ENCODE measurements around the gene PTH1R. TPM values are rescaled to one million over a fixed set of nuclear protein-coding genes. Genes with fewer than 3 reads are reported as not detected.

The PTH1R gene
- total RNA-seq, 1 donor from 2014 or later = 15.4 TPM

- no peak for TF ChIP-seq CTCF (IDR thresholded peaks at IDR 0.05)
- Mint-ChIP-seq H3K27ac (ENCODE audit: unreplicated experiment) (no peak overlapping the region), H3K27me3 (ENCODE audit: unreplicated experiment) (no peaks in the 10 kb centered on the region), H3K36me3 (ENCODE audit: unreplicated experiment) (no peaks in the 10 kb centered on the region), H3K4me3 (ENCODE audit: unreplicated experiment) (no peak overlapping the region), H3K9me3 (ENCODE audit: unreplicated experiment) (no peaks in the 10 kb centered on the region), H3K4me1 (ENCODE audit: unreplicated experiment) (peaks cover 39% of the 10 kb centered on the region)
- no peak for DNase-seq (ENCODE audit: extremely low spot score, unreplicated experiment)
Measured at GRCh38 chr3:46952813-46953212, 75.3 kb downstream of the PTH1R start.

Other genes with a start within 250 kb of the PTH1R start
- gene ALS2CL, start 184.0 kb upstream of the PTH1R start, total RNA-seq = 0.99 and 1.4 TPM in 2 replicates
- not detected in 2 replicates for gene TMIE, start 176.3 kb upstream of the PTH1R start, total RNA-seq
- not detected in 2 replicates for gene PRSS50, start 159.9 kb upstream of the PTH1R start, total RNA-seq
- gene MYL3, start 14.3 kb upstream of the PTH1R start, total RNA-seq = 1.6 and 3.0 TPM in 2 replicates
- gene CCDC12, start 99.0 kb downstream of the PTH1R start, total RNA-seq = 34.5 and 37.4 TPM in 2 replicates
- 14.0 and 21.8 TPM in 2 replicates for gene NBEAL2, start 101.9 kb downstream of the PTH1R start, total RNA-seq

Data from osteocyte (in vitro differentiated cells).